Body of pancreas (tissue), 4 donors: Measurements from ENCODE around the gene S1PR2. TPM values are rescaled to one million over a fixed set of nuclear protein-coding genes. Genes with fewer than 3 reads are reported as not detected.

Experiments
- ATAC-seq: fragments of 150-250 bp; one replicate; pipeline ENCODE4 v1.9.1; 2016
- DNase-seq, 4 donors: peaks; one replicate each; pipeline ENCODE4 v3.0.0-alpha.2; 2019
- H3K27ac ChIP-seq, 4 donors: fragments of 200-600 bp; sonication (generic); 1 replicate in 3 of 4; 2 replicates in 1 of 4; pipeline versions ENCODE4 v1.5.1 to v1.6.1; 2016 to 2019; ENCODE audit warnings: mild to moderate bottlenecking in 1 of 4, mixed read lengths in 1 of 4, moderate library complexity in 1 of 4
- H3K27me3 ChIP-seq, 2 donors: fragments of 200-600 bp; sonication (generic); one replicate each; pipeline ENCODE4 v1.6.0; 2016; ENCODE audit warnings: mild to moderate bottlenecking in 1 of 2
- H3K36me3 ChIP-seq, 2 donors: fragments of 200-600 bp; sonication (generic); replicated peaks in 1 of 2; 2 replicates each; pipeline ENCODE4 v1.5.1; 2016; ENCODE audit warnings: low read depth in 2 of 2; ENCODE audit not compliant: insufficient read depth in 1 of 2
- H3K4me1 ChIP-seq: fragments of 200-600 bp; sonication (generic); one replicate; pipeline ENCODE4 v1.6.0; 2016
- H3K4me3 ChIP-seq, 2 donors: fragments of 200-600 bp; sonication (generic); 1 replicate in 1 of 2; 2 replicates in 1 of 2; pipeline ENCODE4 v1.5.1; 2016 to 2019
- H3K9me3 ChIP-seq, 3 donors: fragments of 200-600 bp; sonication (generic); 1 replicate in 2 of 3; 2 replicates in 1 of 3; pipeline ENCODE4 v1.5.1; 2016
- POLR2A ChIP-seq, 3 donors: fragments of 450-650 bp; IDR thresholded peaks; one replicate each; pipeline ENCODE4 v1.6.1; 2016; ENCODE audit warnings: antibody characterized with exemption in 3 of 3, mild to moderate bottlenecking in 2 of 3
- WGBS, 2 donors: methylation state at CpG; one replicate each; pipeline ENCODE4 v1.1.5; 2017; 5-methylcytosine and 5-hydroxymethylcytosine counted together
- intact Hi-C: fragments of 100-400 bp; cut with DNase I; formaldehyde crosslinking; loops from one replicate; pipeline ENCODE4 v1.15.1; 2023
- total RNA-seq, 2 donors: library from RNA; depleted of rRNA; stranded (reverse); fragments of >200 nt; gene quantifications; one replicate each; pipeline ENCODE4 v1.1.0, GENCODE V29; 2016
- TF ChIP-seq, protein P1 (sequence below), 7 experiments: fragments of 450-650 bp in 4 of 7; fragments of 200-600 bp in 3 of 7; sonication (generic) in 3 of 7; IDR thresholded peaks; one replicate each; pipeline ENCODE4 v1.5.1; 2016 to 2019; ENCODE audit warnings: antibody characterized with exemption in 7 of 7

Gene S1PR2
- total RNA-seq, 2 donors from 2014 or later = 2.6 to 3.6 TPM

DNA sequence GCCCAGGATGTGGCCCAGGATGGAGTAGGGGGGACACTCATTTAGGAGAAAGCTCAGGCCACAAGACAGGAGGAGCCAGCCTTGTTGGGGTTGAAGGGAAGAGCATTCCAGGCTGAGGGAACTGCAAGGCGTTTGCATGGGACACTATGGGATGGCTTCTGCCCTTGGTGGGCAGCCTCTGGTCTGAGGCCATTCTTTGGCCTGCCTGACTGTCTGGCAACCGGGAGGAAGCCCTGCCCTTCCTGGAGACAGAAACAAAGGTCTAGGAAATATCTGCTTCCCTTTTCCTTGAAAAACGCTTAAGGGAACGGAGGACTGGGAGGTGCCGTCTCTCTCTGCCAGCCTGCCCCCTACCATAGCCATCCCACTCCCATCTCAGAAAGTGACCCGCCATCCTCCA, 36.9 kb upstream of the S1PR2 start:
- ATAC-seq (no peak), DNase-seq (no peak)
- H3K27me3 ChIP-seq = peaks cover 0 to 10% of the 10 kb centered on the region in 2 donors
- WGBS, 2 donors = 51 to 74% methylated on average over 4 to 6 of the region's 6 CpGs
- peak overlapping the region in 2 of 4 donors; percentile 18 to 39 for H3K27ac ChIP-seq
- H3K36me3 ChIP-seq = no peaks in the 10 kb centered on the region
- TF ChIP-seq POLR2A (IDR thresholded peaks at IDR 0.05) = no peak
- TF ChIP-seq, protein P1, sequence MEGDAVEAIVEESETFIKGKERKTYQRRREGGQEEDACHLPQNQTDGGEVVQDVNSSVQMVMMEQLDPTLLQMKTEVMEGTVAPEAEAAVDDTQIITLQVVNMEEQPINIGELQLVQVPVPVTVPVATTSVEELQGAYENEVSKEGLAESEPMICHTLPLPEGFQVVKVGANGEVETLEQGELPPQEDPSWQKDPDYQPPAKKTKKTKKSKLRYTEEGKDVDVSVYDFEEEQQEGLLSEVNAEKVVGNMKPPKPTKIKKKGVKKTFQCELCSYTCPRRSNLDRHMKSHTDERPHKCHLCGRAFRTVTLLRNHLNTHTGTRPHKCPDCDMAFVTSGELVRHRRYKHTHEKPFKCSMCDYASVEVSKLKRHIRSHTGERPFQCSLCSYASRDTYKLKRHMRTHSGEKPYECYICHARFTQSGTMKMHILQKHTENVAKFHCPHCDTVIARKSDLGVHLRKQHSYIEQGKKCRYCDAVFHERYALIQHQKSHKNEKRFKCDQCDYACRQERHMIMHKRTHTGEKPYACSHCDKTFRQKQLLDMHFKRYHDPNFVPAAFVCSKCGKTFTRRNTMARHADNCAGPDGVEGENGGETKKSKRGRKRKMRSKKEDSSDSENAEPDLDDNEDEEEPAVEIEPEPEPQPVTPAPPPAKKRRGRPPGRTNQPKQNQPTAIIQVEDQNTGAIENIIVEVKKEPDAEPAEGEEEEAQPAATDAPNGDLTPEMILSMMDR (IDR thresholded peaks at IDR 0.05) = no peak
- H3K9me3 ChIP-seq = no peaks in the 10 kb centered on the region
- H3K4me1 ChIP-seq = peaks cover 23% of the 10 kb centered on the region
- intact Hi-C loops = no loop called here
- H3K4me3 ChIP-seq = no peak overlapping the region

DNA sequence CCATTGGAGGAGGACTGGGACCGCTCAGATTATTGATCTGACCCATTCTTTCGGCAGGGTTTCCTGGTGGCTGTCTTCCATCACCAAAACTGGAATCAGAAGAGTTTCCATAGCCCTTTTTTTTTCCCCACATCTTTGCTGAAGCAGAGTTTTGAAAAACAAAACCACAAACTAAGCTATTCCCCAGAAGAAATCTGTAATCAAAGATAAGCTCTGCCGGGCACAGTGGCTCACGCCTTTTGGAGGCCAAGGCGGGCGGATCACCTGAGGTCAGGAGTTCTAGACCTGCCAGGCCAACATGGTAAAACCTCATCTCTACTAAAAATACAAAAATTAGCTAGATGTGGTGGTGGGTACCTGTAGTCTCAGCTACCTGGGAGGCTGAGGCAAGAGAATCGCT, 35.6 kb upstream of the S1PR2 start:
- Histone ChIP-seq H3K4me3 (no peak overlapping the region), H3K27ac (peak overlapping the region in 1 of 4 donors; percentile 1), H3K9me3 (no peaks in the 10 kb centered on the region), H3K36me3 (no peaks in the 10 kb centered on the region), H3K27me3 (peaks cover 0 to 10% of the 10 kb centered on the region in 2 donors), H3K4me1 (peaks cover 23% of the 10 kb centered on the region)
- intact Hi-C loops = no loop called here
- TF ChIP-seq POLR2A (IDR thresholded peaks at IDR 0.05) = no peak
- TF ChIP-seq, protein P1 (IDR thresholded peaks at IDR 0.05) = no peak
- 57 to 64% methylated on average over 7 of the region's 7 CpGs for WGBS, 2 donors
- ATAC-seq = no peak
- DNase-seq = no peak

DNA sequence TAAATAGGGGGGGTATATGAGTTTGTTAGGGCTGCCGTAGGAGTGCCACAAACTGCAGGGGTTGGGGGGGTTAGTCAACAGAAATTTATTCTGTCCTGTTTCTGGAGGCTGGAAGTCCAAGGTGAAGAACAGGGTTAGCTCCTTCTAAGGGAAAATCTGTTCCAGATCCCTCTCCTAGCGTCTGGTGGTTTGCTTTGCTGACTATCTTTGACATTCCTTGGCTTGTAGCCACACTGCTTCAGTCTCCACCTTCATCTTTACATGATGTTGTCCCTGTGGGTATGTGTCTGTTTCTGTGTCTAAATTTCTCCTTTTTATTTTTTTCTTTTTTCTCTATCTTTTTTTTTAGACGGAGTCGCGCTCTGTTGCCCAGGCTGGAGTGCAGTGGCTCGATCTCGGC, 31.6 kb upstream of the S1PR2 start:
- Histone ChIP-seq H3K4me1 (peaks cover 3% of the 10 kb centered on the region), H3K27ac (no peak overlapping the region), H3K4me3 (no peak overlapping the region), H3K9me3 (no peaks in the 10 kb centered on the region), H3K36me3 (peaks cover 0 to 6% of the 10 kb centered on the region in 2 donors), H3K27me3 (no peaks in the 10 kb centered on the region)
- intact Hi-C loops = no loop called here
- TF ChIP-seq, protein P1 (IDR thresholded peaks at IDR 0.05) = no peak
- TF ChIP-seq POLR2A (IDR thresholded peaks at IDR 0.05) = no peak
- DNase-seq = no peak
- 65 to 76% methylated on average over 7 of the region's 7 CpGs for WGBS, 2 donors
- no peak for ATAC-seq

DNA sequence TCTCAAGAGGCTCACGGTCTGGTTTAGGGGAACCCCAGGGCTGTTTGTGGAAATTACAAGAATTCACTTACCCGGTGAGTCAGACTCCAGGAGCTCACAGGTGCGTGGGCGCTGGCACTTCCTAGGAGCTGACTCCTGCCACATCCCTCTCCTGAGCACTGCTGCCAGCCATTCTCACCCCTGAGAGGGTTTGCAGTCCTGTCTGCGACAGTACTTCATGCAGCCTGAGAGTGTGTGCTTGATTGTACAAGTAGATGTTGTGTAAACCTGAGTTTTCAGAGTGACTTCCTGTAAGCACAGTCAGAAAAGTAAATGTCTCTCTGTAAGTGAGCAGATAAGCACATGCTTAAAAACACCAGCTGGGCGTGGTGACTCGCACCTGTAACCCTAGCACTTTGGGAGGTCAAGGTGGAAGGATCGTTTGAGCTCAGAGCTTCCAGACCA, 29.0 kb upstream of the S1PR2 start:
- H3K4me1 ChIP-seq = peaks cover 3% of the 10 kb centered on the region
- H3K9me3 ChIP-seq = no peaks in the 10 kb centered on the region
- DNase-seq = no peak
- ATAC-seq = no peak
- peaks cover 0 to 11% of the 10 kb centered on the region in 2 donors for H3K36me3 ChIP-seq
- H3K4me3 ChIP-seq = no peak overlapping the region
- intact Hi-C loops = no loop called here
- no peak overlapping the region for H3K27ac ChIP-seq
- WGBS, 2 donors = 75 to 76% methylated on average over 8 of the region's 8 CpGs
- no peaks in the 10 kb centered on the region for H3K27me3 ChIP-seq
- TF ChIP-seq, protein P1 (IDR thresholded peaks at IDR 0.05) = no peak
- TF ChIP-seq POLR2A (IDR thresholded peaks at IDR 0.05) = no peak
